Measurements from ENCODE around the gene ATF7.
"Not testable (repeated sequence)": the region's sequence is repeated elsewhere in the genome, so short reads cannot be mapped to it uniquely, and the experiment has no call there.

Gene ATF7

GRCh38 chr12:53627919-53628318, 1.7 kb upstream of the ATF7 start:
- no peak for DNase-seq

GRCh38 chr12:53626702-53627169, 554 bp upstream of the ATF7 start:
- no peak for DNase-seq

DNA sequence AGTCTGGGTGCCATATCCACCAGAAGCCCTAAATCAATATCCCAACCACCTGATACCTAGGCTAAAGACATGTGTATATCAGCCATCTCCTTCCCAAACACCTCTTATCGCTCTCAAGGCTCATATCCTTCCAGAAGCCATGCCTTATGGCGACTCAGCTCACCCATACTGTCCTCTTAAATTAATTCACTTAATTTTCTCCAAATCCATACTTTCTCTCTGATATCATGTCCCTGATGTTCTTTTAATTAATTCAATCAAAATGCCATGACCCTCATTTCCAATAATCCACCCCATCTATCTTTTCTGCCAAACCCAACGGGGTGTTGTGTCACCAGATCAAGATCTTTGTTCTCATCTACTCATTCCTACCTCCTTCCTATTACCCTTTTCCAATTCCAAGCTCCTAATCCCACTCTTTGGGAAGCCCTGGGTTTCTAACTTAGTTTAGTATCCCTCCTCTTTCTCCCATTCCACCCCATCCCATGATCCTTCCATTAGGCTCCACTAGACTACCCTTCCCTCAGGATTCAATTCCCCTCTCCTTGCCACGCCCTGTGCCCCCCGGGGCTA, 723 bp downstream of the ATF7 start:
- no peak for DNase-seq

GRCh38 chr12:53624956-53625355, 1.2 kb downstream of the ATF7 start:
- DNase-seq, result no peak

DNA sequence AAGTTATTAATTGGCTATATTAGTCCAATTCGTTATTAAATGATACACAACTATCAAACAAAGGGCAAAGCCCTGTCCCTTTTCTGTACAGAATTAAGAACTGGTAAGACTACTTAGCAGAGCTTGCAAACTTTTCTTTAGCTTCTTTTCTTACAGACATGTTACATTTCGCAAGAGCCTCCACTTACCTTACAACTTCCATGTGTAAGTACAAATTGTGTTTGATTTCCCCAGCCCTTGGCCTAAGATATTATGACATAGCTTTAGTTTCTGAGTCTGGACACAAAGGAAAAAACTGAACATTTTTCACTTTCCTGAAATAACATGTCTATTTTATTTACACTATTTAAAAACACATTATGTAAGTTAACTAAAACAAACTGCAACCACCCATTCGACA, 1.7 kb downstream of the ATF7 start:
- no peak for DNase-seq

DNA sequence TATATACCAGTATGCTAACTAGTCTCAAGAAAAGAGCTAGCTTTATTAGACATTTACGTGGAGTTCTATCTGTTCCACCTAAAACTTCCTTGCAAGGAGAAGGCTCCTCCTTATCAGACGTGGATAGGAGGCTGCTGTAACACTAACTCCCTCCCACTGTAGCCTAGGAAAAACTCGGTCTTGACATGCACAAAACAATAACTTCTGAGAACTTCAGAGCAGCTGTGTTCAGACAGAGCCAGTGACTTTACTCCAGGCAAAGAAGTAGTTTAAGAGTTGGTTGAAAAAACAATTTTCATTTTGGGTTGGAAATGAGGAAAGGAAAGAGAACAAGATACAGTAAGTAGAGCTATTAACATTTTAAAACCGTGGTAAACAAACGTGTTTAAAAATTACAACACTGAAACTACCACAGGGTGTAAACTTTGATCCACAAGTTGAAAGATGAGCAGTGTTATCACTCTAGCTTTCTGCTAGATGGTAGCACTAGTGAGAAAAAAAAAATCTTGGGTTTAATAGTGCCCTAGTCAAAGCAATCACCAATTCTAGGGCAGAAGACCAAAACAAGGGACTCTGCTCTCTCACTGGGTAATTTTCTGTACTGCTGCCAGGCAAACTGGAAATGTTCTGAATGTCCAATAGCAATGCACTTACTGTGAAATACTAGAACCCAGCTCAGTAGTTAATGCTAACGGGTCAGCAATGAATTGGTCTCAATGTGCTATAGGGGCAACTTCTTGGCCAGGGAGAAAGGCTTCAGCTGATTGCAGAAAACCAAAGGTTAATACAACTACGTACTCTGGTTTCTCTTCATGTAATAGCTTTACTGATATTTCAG, 2.4 kb downstream of the ATF7 start:
- peak in 19 of 58 donors; percentile 3 to 77 (median 19) for DNase-seq

DNA sequence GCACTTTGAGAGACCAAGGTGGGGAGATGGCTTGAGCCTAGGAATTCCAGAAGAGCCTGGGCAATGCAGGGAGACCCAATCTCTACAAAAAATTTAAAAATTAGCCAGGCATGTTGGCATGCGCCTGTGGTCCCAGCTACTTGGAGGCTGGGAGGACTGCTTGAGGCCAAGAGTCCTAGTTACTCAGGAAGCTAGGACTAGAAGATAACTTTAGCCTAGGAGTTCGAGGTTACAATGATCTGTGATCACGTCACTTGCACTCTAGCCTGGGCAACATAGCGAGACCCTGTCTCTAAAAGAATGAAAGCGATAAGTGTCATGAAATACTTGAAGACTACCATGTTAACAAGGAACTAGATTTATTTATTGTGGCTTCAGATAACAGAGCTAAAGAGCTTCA, 3.5 kb downstream of the ATF7 start:
- no peak for DNase-seq

DNA sequence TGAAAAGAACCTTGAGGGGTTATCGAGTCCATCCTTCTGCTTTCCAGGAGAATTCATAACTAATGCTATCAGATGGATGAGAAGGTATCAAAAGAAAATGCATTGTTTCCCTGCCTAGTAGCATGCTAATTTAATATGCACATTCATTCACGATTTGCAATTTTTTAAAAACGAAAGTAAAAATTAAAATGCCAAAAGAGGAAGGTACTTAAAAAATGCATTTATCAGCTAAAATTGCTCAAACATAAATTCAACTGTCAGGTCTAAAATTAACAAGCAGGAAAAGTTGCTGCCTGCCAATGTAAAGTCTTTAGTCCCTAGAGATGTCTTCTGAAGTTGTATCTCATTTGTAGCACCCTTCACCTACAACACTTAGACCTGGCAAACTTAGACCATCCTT, 7.9 kb downstream of the ATF7 start:
- DNase-seq, result no peak

DNA sequence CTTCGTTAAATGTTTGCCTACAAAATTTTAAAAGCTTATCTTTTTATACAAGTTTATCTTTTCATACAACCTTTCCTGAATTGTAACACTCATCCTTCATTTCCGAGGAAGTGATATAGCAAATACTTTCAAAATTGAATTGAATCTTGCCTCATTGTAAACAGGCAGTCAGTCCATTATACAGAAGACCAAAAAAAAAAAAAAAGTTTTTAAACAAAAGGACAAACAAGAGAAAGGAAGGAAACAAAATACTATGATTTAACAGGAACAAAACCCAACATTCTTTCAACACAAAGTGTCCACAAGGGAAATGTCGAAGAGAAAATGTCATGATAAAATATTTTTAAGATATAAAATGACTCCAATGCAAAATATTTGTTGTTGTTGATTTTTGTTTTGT, 8.5 kb downstream of the ATF7 start:
- DNase-seq, result no peak

DNA sequence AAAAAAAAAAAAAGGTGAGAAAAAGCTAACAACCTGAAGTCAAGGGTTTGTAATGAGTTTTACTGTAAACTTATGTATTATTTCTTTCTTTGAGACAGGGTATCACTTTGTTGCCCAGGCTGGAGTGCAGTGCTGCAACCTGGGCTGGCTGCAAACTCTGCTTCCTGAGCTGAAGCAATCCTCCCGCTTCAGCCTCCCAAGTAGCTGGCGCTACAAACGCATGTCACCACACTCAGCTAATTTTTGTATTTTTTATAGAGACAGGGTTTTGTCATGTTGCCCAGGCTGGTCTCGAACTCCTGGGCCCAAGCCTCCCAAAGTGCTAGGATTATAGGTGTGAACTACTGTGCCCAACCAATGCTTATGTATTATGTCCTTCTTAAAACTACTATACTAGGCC, 9.2 kb downstream of the ATF7 start:
- DNase-seq, result no peak

DNA sequence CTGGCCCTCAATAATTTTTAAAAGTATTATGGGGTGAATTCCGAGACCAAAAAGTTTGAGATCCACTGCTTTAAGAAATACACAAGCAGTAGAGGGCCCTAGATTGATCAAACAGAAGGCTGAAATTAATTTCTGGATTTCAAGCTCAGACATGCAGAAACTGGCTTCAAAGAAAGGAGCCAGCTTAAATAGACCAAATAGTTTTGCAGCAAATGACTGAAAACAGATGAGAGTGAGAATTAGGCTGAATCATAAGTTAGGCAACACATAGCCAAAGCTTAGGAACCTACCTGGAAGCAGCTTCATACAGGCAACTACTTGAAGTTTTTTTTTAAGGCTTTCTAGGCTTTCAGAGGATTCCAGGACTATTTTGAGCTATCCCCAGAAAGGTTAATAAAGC, 12.4 kb downstream of the ATF7 start:
- DNase-seq, result no peak

DNA sequence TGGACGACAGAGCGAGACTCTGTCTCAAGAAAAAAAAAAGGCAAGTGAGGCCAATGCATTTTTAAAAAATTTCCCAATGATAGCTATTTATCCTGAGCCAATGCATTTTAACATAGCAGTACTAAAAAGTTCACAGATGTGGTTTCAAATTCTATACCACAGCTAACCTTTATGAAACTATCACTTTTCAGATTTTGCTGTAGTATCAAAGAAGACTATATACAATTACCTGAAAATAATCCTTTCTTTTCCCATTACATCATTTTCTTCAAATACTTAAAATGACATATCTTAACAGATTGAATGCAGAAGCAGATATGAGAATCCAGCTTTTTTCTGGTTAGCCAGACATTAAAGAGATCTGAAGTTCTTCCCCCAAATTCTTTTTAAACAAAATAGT, 13.2 kb downstream of the ATF7 start:
- no peak for DNase-seq

DNA sequence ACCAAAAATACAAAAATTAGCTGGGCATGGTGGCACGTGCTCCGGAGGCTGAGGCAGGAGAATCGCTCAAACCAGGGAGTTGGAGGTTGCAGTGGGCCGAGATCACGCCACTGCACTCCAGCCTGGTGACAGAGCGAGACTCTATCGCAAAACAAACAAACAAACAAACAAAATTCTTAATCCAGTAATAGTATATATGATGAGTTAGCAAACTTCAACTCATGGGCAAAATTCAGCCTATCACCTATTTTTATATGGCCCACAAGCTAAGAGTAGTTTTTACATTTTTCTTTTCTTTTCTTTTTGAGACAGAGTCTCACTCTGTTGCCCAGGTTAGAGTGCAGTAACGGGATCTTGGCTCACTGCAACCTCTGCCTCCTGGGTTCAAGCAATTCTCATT, 14.9 kb downstream of the ATF7 start:
- no peak for DNase-seq

GRCh38 chr12:53606688-53607087, 19.5 kb downstream of the ATF7 start:
- not testable (repeated sequence) for DNase-seq

DNA sequence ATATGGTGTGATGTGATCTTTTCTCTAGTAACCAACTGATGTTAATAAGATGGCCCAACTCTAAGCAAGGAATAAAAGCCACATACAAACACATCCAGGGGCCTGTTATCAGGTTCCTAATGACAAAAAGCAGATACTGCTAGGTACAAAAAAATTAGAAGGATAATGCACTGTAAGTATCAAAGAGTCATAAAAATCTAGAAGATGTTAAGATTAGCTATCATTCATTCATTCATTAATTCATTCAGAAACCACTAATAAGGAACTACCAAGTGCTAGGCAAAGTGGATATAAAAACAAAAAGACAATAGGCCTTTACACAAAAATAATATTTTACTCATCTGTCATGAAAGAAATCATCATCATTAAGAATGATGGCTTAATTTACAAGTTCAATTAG, 21.6 kb downstream of the ATF7 start:
- DNase-seq, result no peak

DNA sequence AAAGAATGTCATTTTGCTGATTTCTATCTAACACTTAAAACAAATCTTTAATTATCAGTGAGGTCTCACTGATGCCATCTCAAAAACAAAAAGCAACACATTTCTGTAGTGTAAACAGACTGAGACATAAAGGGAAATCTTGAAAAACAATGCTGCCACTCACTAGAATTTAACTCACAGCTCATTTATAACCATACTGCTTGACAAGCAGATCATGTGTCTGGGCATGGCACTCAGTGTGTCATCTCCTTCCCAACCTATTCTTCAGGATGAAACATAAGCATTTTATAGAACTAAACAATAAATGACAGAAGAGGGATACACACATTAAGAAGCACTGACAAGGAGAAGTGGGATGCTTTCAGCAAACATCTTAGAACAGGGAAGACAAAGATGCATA, 22.4 kb downstream of the ATF7 start:
- DNase-seq, result peak in 3 of 58 donors; percentile 9 to 34 (median 19)

GRCh38 chr12:53603196-53603595, 23.0 kb downstream of the ATF7 start:
- DNase-seq, result no peak

DNA sequence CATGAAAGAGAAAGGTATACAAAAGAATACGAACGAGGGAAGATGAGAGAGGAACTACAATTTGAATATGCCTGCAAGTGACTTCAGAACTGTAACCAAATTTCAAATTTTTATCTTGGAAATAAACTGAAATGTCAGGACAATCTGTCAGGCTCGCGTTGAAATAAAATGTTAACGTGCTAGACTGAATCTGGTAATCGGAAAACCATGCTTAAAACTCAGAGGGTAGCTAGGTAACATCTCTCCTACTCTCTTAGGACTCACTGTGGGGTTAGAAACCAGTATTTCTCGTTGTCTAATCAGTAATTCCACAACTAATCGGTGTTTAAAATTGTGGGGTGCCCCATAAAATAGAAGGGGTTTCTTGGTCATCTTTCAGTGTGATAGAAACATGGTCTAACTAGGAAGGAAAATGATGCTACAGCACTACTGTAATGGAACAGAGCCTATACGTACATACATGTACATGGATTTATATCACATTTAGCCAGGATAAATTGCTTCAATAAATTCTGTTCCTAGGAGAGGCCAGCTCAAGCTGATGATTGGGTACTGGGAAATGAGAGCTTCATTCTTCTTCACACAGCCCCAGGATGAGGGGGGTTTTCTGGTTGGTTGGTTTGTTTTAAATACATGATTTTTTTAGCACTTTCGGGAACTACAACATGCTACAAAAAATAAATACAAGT, 23.9 kb downstream of the ATF7 start:
- DNase-seq, result peak in 1 of 58 donors; percentile 12

GRCh38 chr12:53601296-53601847, 24.8 kb downstream of the ATF7 start:
- DNase-seq, result peak in 12 of 58 donors; percentile 6 to 34 (median 18)

DNA sequence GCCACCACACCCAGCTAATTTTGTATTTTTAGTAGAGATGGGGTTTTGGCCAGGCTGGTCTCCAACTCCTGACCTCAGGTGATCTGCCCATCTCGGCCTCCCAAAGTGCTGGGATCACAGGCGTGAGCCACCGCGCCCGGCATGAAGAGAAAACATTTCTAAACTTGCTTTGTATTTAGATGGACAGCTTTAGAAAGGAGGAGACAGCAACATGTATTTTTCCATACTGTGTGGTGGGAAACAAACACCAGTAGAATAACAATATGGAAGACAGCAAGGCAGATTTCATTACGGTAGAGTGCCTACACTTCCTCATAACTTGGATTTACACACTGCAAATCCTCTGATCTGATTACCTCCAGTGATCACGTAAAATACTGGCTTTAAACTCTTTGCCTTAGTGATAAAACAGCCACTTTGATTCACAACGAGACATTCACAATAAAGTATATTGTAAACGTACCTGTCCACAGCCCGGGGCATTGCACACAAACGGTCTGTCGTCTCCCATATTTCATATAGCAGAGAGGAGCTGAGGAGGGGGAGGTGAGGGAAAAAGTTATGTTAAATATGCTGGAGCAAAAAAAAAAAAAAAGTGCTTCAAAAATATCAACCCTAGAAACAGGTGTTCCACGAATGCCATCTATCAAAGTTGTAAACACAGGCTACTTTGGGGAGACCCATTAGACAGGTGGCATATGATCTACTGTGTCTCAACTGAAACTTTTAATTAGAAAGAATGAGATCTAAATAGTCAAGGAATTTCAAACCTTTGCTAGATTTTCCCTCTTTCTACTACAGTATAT, 25.5 kb downstream of the ATF7 start:
- DNase-seq, result no peak

GRCh38 chr12:53599579-53599978, 26.6 kb downstream of the ATF7 start:
- no peak for DNase-seq

Measured in anterior cingulate cortex (tissue), 58 donors.